Gastrocnemius medialis (tissue), 4 donors: ENCODE measurements around the gene GALNT11. TPM values are rescaled to one million over a fixed set of nuclear protein-coding genes. Genes with fewer than 3 reads are reported as not detected.

ENCODE experiments used
- ATAC-seq, 2 donors: fragments of 150-250 bp; one replicate each; pipeline ENCODE4 v1.9.1; 2016
- DNase-seq, 2 donors: peaks; one replicate each; pipeline ENCODE4 v3.0.0-alpha.2; 2019
- H3K27ac ChIP-seq, 4 donors: fragments of 200-600 bp; sonication (generic); 1 replicate in 1 of 4; 2 replicates in 3 of 4; pipeline ENCODE4 v1.5.1; 2016 to 2018; ENCODE audit warnings: mild to moderate bottlenecking in 2 of 4, moderate library complexity in 1 of 4
- H3K27me3 ChIP-seq, 3 donors: fragments of 200-600 bp; sonication (generic) in 2 of 3; 1 replicate in 1 of 3; 2 replicates in 2 of 3; pipeline versions ENCODE4 v1.5.1 to v1.6.0; 2016 to 2019; ENCODE audit warnings: mild to moderate bottlenecking in 1 of 3, moderate library complexity in 1 of 3
- H3K36me3 ChIP-seq, 2 donors: fragments of 200-600 bp; sonication (generic) in 1 of 2; one replicate each; pipeline ENCODE4 v1.5.1; 2017 to 2018
- H3K4me1 ChIP-seq, 2 donors: fragments of 200-600 bp; sonication (generic) in 1 of 2; one replicate each; pipeline ENCODE4 v1.5.1; 2016 to 2017; ENCODE audit warnings: mild to moderate bottlenecking in 2 of 2
- H3K4me3 ChIP-seq, 4 donors: fragments of 200-600 bp; sonication (generic) in 3 of 4; 1 replicate in 1 of 4; 2 replicates in 3 of 4; pipeline ENCODE4 v1.5.1; 2016 to 2019; ENCODE audit warnings: mild to moderate bottlenecking in 2 of 4
- H3K9me3 ChIP-seq, 3 donors: fragments of 200-600 bp; sonication (generic) in 2 of 3; 1 replicate in 1 of 3; 2 replicates in 2 of 3; pipeline ENCODE4 v1.5.1; 2016 to 2019
- CTCF ChIP-seq, 5 experiments: fragments of 450-650 bp in 3 of 5; fragments of 200-600 bp in 2 of 5; sonication (generic) in 2 of 5; IDR thresholded peaks in 4 of 5; conservative IDR thresholded peaks in 1 of 5; 1 replicate in 4 of 5; 2 replicates in 1 of 5; pipeline ENCODE4 v1.5.1; 2016 to 2019; ENCODE audit warnings: antibody characterized with exemption in 5 of 5, mild to moderate bottlenecking in 3 of 5, moderate library complexity in 3 of 5
- POLR2A ChIP-seq, 2 donors: fragments of 450-650 bp; IDR thresholded peaks; one replicate each; pipeline ENCODE4 v1.6.1; 2017; ENCODE audit warnings: antibody characterized with exemption in 2 of 2, mild to moderate bottlenecking in 2 of 2, moderate library complexity in 2 of 2
- in situ Hi-C, 4 donors: fragments of 200-750 bp; cut with MboI; loops; one replicate each; pipeline versions ENCODE4 v1.15.0 to v1.8.0; 2017; ENCODE audit warnings: low sequenced_read_pairs in 4 of 4
- intact Hi-C: fragments of 100-400 bp; cut with DNase I; formaldehyde crosslinking; loops from one replicate; pipeline ENCODE4 v1.15.1; 2023; ENCODE audit warnings: low total_unique reads
- total RNA-seq, 4 donors: library from RNA; depleted of rRNA; stranded (reverse); fragments of >200 nt; gene quantifications; one replicate each; pipeline versions ENCODE4 v1.1.0 to v1.2.3, GENCODE V29; 2016

The GALNT11 gene
- total RNA-seq, 4 donors from 2014 or later = 16.3 to 49.1 (median 20.1) TPM

- in situ Hi-C loops = no loop called here
- peaks cover 0 to 74% of the 10 kb centered on the region in 2 donors for H3K36me3 ChIP-seq
- no peaks in the 10 kb centered on the region for H3K4me1 ChIP-seq
- no peaks in the 10 kb centered on the region for H3K27me3 ChIP-seq
- no peaks in the 10 kb centered on the region for H3K9me3 ChIP-seq
- ATAC-seq (no peak), DNase-seq (no peak)
- H3K4me3 ChIP-seq = no peak overlapping the region
- TF ChIP-seq POLR2A (IDR thresholded peaks at IDR 0.05) (no peak), CTCF (IDR thresholded peaks at IDR 0.05 in 4 of 5, conservative IDR thresholded peaks at IDR 0.05 in 1 of 5) (no peak)
- H3K27ac ChIP-seq = no peak overlapping the region
- intact Hi-C loops = no loop called here
Measured at GRCh38 chr7:152128741-152129461, 103.4 kb downstream of the GALNT11 start.

DNA sequence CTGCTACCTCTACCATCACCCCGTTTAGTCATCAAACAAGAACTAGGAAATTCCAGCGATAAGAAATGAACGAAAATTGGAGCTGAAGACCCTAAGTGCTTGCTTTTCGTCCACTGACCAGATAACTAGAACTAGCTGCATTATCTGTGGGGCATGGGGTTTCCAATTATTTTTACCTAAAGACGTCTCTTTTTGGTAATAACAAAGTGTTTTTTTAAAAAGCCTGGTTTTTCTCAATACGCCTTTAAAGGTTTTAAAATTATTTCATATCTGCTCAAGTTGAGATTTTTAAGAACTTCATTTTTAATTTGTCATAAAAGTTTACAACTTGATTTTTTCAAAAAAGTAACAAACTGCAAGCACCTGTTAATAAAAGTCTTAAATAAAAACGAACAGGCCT lies 104.2 kb downstream of the GALNT11 start:
- TF ChIP-seq POLR2A (IDR thresholded peaks at IDR 0.05) (no peak), CTCF (IDR thresholded peaks at IDR 0.05 in 4 of 5, conservative IDR thresholded peaks at IDR 0.05 in 1 of 5) (no peak)
- H3K4me3 ChIP-seq = no peak overlapping the region
- H3K27ac ChIP-seq = no peak overlapping the region
- in situ Hi-C loops = no loop called here
- DNase-seq (no peak), ATAC-seq (no peak)
- peaks cover 0 to 72% of the 10 kb centered on the region in 2 donors for H3K36me3 ChIP-seq
- H3K9me3 ChIP-seq = no peaks in the 10 kb centered on the region
- intact Hi-C loops = no loop called here
- no peaks in the 10 kb centered on the region for H3K4me1 ChIP-seq
- no peaks in the 10 kb centered on the region for H3K27me3 ChIP-seq

GRCh38 chr7:152130658-152131590 lies 105.5 kb downstream of the GALNT11 start:
- Histone ChIP-seq H3K27ac (no peak overlapping the region), H3K27me3 (no peaks in the 10 kb centered on the region), H3K9me3 (no peaks in the 10 kb centered on the region), H3K4me1 (no peaks in the 10 kb centered on the region), H3K4me3 (no peak overlapping the region), H3K36me3 (peaks cover 0 to 66% of the 10 kb centered on the region in 2 donors)
- TF ChIP-seq CTCF (IDR thresholded peaks at IDR 0.05 in 4 of 5, conservative IDR thresholded peaks at IDR 0.05 in 1 of 5) (no peak), POLR2A (IDR thresholded peaks at IDR 0.05) (no peak)
- ATAC-seq (no peak), DNase-seq (no peak)
- intact Hi-C loops = no loop called here
- in situ Hi-C loops = no loop called here

GRCh38 chr7:152131981-152132494 lies 106.6 kb downstream of the GALNT11 start:
- Histone ChIP-seq H3K27me3 (no peaks in the 10 kb centered on the region), H3K9me3 (no peaks in the 10 kb centered on the region), H3K4me3 (no peak overlapping the region), H3K36me3 (peaks cover 0 to 62% of the 10 kb centered on the region in 2 donors), H3K27ac (no peak overlapping the region), H3K4me1 (peaks cover 0 to 3% of the 10 kb centered on the region in 2 donors)
- in situ Hi-C loops (no loop called here), intact Hi-C loops (no loop called here)
- no peak for ATAC-seq
- no peak for TF ChIP-seq POLR2A (IDR thresholded peaks at IDR 0.05)
- no peak for TF ChIP-seq CTCF (IDR thresholded peaks at IDR 0.05 in 4 of 5, conservative IDR thresholded peaks at IDR 0.05 in 1 of 5)
- no peak for DNase-seq
